KMS-11 (cell line): ENCODE measurements around the gene CAMK2N1.

Source experiments
- H2AFZ ChIP-seq: fragments of 200-600 bp; sonication (generic); 2 replicates; pipeline ENCODE4 v1.6.1; 2016; ENCODE audit warnings: antibody characterized with exemption, mixed run types, low read depth
- H3K27ac ChIP-seq: fragments of 200-600 bp; sonication (generic); 2 replicates; pipeline ENCODE4 v1.6.1; 2016; ENCODE audit warnings: mild to moderate bottlenecking, mixed run types
- H3K27me3 ChIP-seq: fragments of 200-600 bp; sonication (generic); 2 replicates; pipeline ENCODE4 v1.6.1; 2017; ENCODE audit warnings: mild to moderate bottlenecking, low read depth, mixed run types, moderate library complexity; ENCODE audit not compliant: insufficient read depth
- H3K36me3 ChIP-seq: fragments of 200-600 bp; sonication (generic); 2 replicates; pipeline ENCODE4 v1.6.1; 2017; ENCODE audit warnings: mild to moderate bottlenecking, mixed run types; ENCODE audit not compliant: insufficient read depth
- H3K4me1 ChIP-seq: fragments of 200-600 bp; sonication (generic); 2 replicates; pipeline ENCODE4 v1.6.1; 2016; ENCODE audit warnings: mild to moderate bottlenecking, low read depth, mixed run types; ENCODE audit not compliant: poor library complexity, severe bottlenecking
- H3K4me2 ChIP-seq: fragments of 200-600 bp; sonication (generic); 2 replicates; pipeline ENCODE4 v1.7.0; 2016; ENCODE audit warnings: mild to moderate bottlenecking, mixed run types
- H3K4me3 ChIP-seq: fragments of 200-600 bp; sonication (generic); IDR thresholded peaks from 2 replicates; pipeline ENCODE4 v1.6.1; 2017; ENCODE audit warnings: low read depth, low read length, mixed read lengths; ENCODE audit not compliant: insufficient read depth
- H3K79me2 ChIP-seq: fragments of 200-600 bp; sonication (generic); 2 replicates; pipeline ENCODE4 v1.6.1; 2016; ENCODE audit warnings: low read depth, mixed run types; ENCODE audit not compliant: insufficient read depth
- H3K9ac ChIP-seq: fragments of 200-600 bp; sonication (generic); 2 replicates; pipeline ENCODE4 v1.6.1; 2016; ENCODE audit warnings: mild to moderate bottlenecking, mixed run types
- H4K20me1 ChIP-seq: fragments of 200-600 bp; sonication (generic); 2 replicates; pipeline ENCODE4 v1.6.1; 2016; ENCODE audit warnings: mild to moderate bottlenecking, mixed run types; ENCODE audit not compliant: insufficient read depth
- CTCF ChIP-seq: fragments of 200-600 bp; sonication (generic); conservative IDR thresholded peaks from 2 replicates; pipeline ENCODE4 v1.6.1; 2017; ENCODE audit warnings: low read depth, mild to moderate bottlenecking, antibody characterized with exemption, low read length, moderate library complexity, mixed read lengths

The CAMK2N1 gene

GRCh38 chr1:20505488-20505887, 19.5 kb upstream of the CAMK2N1 start:
- no peaks in the 10 kb centered on the region for H3K36me3 ChIP-seq
- no peak overlapping the region for H3K9ac ChIP-seq
- no peaks in the 10 kb centered on the region; the same call in 1 of the 2 replicates for H3K27me3 ChIP-seq
- TF ChIP-seq CTCF = no peak
- H4K20me1 ChIP-seq = no peaks in the 10 kb centered on the region
- no peak overlapping the region for H3K27ac ChIP-seq
- peaks cover 15% of the 10 kb centered on the region for H3K4me1 ChIP-seq
- H3K4me2 ChIP-seq = no peak overlapping the region
- no peak overlapping the region for H3K4me3 ChIP-seq
- H3K79me2 ChIP-seq = peaks cover 12% of the 10 kb centered on the region; the same call in 1 of the 2 replicates
- H2AFZ ChIP-seq = no peak overlapping the region

DNA sequence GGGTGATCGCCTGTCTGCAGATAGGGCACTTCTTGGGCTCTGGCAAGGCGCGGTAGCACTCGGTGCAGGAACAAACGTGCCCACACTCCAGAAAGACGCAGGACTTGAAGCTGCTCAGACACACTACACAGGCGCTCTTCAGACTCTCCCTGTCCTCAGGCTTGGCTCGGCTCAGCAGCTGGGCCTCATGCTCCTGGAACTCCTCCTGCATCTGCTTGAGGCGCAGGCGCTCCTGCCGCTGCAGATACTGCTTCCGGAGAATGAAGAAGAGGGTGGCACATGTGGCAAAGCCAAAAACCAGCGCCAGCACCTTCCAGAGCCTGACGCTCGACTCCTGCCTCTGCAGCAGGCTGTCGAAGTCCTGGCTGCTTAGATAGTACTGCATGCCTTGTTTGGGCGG, 14.7 kb upstream of the CAMK2N1 start:
- H2AFZ ChIP-seq = no peak overlapping the region
- H3K79me2 ChIP-seq = 0 out of 2 replicates have a peak, but pooled peaks cover under 1% of the 10 kb centered on the region
- H3K36me3 ChIP-seq = no peaks in the 10 kb centered on the region
- H3K27ac ChIP-seq = no peak overlapping the region
- H3K4me1 ChIP-seq = no peaks in the 10 kb centered on the region
- no peaks in the 10 kb centered on the region for H4K20me1 ChIP-seq
- no peak overlapping the region for H3K4me3 ChIP-seq
- H3K4me2 ChIP-seq = no peak overlapping the region
- H3K27me3 ChIP-seq = no peaks in the 10 kb centered on the region
- no peak for TF ChIP-seq CTCF
- H3K9ac ChIP-seq = no peak overlapping the region

- no peaks in the 10 kb centered on the region for H3K27me3 ChIP-seq
- no peaks in the 10 kb centered on the region for H3K4me1 ChIP-seq
- H3K79me2 ChIP-seq = no peaks in the 10 kb centered on the region
- no peak overlapping the region for H3K4me2 ChIP-seq
- no peaks in the 10 kb centered on the region for H3K36me3 ChIP-seq
- H3K9ac ChIP-seq = no peak overlapping the region
- H3K27ac ChIP-seq = no peak overlapping the region
- H4K20me1 ChIP-seq = no peaks in the 10 kb centered on the region
- no peak for TF ChIP-seq CTCF
- no peak overlapping the region for H2AFZ ChIP-seq
- no peak overlapping the region for H3K4me3 ChIP-seq
Observed at GRCh38 chr1:20499718-20500117, 13.7 kb upstream of the CAMK2N1 start.

GRCh38 chr1:20499105-20499504, 13.1 kb upstream of the CAMK2N1 start:
- Histone ChIP-seq H3K27ac (no peak overlapping the region), H2AFZ (no peak overlapping the region), H3K27me3 (no peaks in the 10 kb centered on the region), H3K36me3 (no peaks in the 10 kb centered on the region), H3K4me3 (no peak overlapping the region), H4K20me1 (no peaks in the 10 kb centered on the region), H3K4me1 (no peaks in the 10 kb centered on the region), H3K4me2 (no peak overlapping the region), H3K79me2 (no peaks in the 10 kb centered on the region), H3K9ac (no peak overlapping the region)
- TF ChIP-seq CTCF = no peak
